C4-2B (cell line): ENCODE data around the gene FOXO4.

Source experiments
- ZFX ChIP-seq: fragments of 450-650 bp; IDR thresholded peaks from 2 replicates; pipeline ENCODE4 v1.6.1; 2017
- TF ChIP-seq, protein P1 (sequence below): fragments of 450-650 bp; conservative IDR thresholded peaks from 2 replicates; pipeline ENCODE4 v1.5.1; 2017; ENCODE audit warnings: mild to moderate bottlenecking

DNA sequence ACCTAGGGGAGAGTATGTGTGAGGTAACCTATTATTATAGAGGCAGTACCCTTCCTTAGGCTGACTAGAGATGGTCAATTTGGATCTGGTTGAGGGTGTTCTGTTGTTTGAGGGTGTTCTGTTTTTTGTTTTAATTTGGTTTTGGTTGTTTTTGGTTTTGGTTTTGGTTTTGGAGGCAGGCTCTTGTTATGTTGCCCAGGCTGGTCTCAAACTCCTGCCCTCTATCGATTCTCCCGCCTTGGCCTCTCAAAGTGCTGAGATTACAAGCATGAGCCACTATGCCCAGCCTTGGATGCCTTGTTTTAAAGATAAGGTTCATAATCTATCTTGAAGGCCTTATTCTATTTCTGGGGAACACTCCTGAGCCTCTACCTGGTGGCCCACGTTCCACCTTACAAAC is 10.0 kb downstream of the FOXO4 start:
- TF ChIP-seq, protein P1, sequence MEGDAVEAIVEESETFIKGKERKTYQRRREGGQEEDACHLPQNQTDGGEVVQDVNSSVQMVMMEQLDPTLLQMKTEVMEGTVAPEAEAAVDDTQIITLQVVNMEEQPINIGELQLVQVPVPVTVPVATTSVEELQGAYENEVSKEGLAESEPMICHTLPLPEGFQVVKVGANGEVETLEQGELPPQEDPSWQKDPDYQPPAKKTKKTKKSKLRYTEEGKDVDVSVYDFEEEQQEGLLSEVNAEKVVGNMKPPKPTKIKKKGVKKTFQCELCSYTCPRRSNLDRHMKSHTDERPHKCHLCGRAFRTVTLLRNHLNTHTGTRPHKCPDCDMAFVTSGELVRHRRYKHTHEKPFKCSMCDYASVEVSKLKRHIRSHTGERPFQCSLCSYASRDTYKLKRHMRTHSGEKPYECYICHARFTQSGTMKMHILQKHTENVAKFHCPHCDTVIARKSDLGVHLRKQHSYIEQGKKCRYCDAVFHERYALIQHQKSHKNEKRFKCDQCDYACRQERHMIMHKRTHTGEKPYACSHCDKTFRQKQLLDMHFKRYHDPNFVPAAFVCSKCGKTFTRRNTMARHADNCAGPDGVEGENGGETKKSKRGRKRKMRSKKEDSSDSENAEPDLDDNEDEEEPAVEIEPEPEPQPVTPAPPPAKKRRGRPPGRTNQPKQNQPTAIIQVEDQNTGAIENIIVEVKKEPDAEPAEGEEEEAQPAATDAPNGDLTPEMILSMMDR, result no peak
- TF ChIP-seq ZFX, result no peak
